DMS53 (cell line): Measurements from ENCODE around the gene DENND2C.
A peak's percentile ranks its signal among the peaks of the same experiment; 100 is the strongest.
"Not testable (repeated sequence)": the region's sequence is repeated elsewhere in the genome, so short reads cannot be mapped to it uniquely, and the experiment has no call there.

ENCODE experiments used
- DNase-seq: peaks from one replicate; lab custom pipeline; 2025; lab: John Stamatoyannopoulos, UW

Gene DENND2C

DNA sequence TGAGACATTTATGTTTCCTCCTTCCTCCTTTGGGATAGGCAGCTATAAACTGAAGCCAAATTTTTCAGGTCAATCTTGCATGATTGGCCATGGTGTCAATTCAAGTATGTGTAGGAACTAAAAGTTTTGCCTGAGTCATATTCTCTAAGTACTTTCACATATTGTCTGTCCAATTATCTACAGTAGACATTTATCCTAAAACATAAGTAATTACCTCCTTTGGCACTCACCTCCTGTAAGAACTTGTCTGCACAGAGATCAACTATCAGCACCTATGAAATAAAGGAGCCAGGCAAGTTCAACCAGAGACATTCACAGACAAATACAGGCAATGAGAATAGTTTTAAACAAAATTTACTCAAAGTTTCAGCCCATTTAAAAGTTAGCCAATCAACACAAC lies 74.2 kb downstream of the DENND2C start:
- no peak for DNase-seq

DNA sequence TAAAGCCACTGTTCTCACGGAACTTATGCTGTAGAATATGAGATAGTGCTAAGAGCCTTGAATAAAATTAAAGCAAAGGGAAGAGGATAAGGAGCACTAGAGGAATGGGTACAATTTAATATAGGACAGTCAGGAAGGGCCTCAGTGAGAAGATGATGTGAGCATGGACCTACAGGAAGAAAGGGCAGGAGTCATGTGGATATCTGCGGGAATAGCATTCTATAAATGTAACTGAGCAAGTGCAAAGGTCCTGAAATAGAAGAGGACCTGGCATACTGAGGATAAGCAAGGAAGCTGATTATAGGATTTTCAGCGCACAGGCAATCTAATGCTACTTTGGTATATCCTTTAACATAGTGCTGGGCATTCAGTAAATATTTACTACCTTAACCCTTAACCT lies 75.8 kb downstream of the DENND2C start:
- no peak for DNase-seq

- no peak for DNase-seq
Measured at GRCh38 chr1:114589122-114589521, 80.7 kb downstream of the DENND2C start.

- no peak for DNase-seq
Measured at GRCh38 chr1:114588196-114588689, 81.6 kb downstream of the DENND2C start.

DNA sequence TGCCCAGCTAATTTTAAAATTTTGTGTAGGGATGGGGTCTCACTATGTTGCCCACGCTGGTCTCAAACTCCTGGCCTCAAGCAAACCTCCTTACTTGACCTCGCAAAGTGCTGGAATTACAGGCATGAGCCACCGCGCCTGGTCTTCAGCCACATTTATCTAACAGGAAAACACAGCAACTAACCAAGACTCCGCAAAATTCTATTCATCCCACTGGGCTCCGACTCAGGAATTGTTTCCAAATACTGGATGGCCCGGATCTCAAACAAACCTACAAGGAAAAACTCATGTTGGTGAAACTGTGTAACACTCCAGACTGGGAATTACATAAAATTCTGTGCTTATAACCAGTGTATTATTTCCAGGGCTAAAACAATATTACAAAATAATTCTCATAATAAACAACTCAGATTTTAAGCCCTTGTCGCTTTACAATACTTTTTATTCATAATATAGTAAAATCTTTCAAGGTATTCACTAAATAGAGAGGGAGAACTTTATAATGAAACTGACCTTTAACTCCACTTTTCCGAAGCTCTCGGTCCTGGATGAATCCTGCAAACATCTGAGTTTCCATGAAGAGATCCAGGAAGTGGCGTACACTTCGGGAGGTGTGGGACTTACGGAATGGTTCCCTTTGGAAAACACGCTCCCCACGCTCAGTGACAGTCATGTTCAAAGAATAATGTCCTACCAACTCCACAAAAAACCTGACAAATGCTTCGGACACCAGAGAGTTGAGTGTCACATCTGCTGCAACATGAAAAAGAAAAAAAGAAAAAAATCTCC lies 82.5 kb downstream of the DENND2C start:
- DNase-seq, result no peak

GRCh38 chr1:114586513-114587047 lies 83.3 kb downstream of the DENND2C start:
- no peak for DNase-seq

- DNase-seq, result no peak
Measured at GRCh38 chr1:114585231-114585630, 84.6 kb downstream of the DENND2C start.

GRCh38 chr1:114581335-114582287 lies 88.2 kb downstream of the DENND2C start, which contains the start of gene BCAS2:
BCAS2 (minus strand) TSS chr1:114581615; CDS start chr1:114581591, 24 bp downstream.
- peak; percentile 99 for DNase-seq

DNA sequence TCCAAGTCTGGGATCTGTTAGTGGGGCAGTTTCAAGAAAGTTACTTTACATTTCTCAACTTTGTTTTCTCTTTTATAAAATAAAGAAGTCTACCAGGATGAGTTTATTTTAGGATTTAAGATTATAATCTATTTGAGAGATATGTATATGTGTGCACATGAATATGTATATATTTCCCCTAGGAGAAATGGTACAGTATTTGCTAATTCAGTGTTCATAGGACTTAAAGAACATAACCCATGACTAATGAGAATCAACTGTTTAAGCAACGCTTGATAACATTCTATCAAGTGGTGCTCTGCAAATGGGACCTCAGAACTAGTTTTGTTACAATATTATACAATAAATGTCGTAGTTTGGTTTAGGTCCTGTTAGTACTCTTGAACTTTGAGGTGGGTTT lies 95.5 kb downstream of the DENND2C start:
- no peak for DNase-seq

GRCh38 chr1:114564141-114564540 lies 105.7 kb downstream of the DENND2C start:
- no peak for DNase-seq

DNA sequence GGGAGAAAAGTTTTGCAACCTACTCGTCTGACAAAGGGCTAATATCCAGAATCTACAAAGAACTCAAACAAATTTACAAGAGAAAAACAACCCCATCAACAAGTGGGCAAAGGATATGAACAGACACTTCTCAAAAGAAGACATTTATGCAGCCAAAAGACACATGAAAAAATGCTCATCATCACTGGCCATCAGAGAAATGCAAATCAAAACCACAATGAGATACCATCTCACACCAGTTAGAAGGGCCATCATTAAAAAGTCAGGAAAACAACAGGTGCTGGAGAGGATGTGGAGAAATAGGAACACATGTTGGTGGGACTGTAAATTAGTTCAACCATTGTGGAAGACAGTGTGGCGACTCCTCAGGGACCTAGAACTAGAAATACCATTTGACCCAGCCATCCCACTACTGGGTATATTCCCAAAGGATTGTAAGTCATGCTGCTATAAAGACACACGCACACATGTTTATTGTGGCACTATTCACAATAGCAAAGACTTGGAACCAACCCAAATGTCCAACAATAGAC lies 106.8 kb downstream of the DENND2C start:
- DNase-seq, result not testable (repeated sequence)

DNA sequence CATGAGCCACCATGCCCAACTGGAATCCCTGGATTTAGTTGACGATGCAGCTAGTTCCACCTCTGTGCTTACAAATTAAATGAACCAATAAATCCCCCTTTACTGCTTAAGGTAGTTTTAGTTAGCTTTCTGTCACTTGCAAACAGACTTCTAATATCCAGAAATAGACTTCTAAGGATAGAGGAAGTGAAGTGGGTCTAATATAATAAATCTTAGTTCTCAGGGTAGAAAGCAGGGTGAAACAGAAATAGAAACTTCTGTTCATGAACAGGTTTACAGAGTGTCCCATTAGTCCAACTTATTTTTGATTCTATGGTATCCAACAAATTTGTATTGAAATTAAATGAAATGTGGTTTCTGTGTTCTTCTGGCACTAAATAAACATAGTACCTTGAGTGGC lies 108.5 kb downstream of the DENND2C start:
- DNase-seq, result no peak

- DNase-seq, result no peak
Measured at GRCh38 chr1:114559356-114559755, 110.5 kb downstream of the DENND2C start.

DNA sequence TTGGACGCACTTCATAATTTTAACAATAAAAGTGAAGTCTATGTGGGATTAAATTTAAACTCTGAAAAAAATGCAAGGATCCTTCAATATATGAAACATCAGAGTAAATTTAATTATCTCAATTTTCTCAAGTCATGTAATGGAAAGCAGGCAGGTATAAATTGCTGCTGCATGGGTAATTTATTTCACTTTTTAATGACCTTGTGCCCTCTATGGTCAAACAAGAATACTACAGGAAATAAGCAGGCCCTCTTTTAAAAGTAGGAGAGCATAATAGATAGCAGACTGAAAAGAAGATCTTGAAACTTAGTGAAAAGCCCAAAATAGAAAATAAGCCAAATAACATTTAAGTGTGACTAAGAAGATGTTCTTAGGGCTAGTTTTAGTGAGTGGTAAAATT lies 111.3 kb downstream of the DENND2C start:
- DNase-seq, result peak; percentile 54

GRCh38 chr1:114554577-114554976 lies 115.3 kb downstream of the DENND2C start:
- DNase-seq, result peak; percentile 40

DNA sequence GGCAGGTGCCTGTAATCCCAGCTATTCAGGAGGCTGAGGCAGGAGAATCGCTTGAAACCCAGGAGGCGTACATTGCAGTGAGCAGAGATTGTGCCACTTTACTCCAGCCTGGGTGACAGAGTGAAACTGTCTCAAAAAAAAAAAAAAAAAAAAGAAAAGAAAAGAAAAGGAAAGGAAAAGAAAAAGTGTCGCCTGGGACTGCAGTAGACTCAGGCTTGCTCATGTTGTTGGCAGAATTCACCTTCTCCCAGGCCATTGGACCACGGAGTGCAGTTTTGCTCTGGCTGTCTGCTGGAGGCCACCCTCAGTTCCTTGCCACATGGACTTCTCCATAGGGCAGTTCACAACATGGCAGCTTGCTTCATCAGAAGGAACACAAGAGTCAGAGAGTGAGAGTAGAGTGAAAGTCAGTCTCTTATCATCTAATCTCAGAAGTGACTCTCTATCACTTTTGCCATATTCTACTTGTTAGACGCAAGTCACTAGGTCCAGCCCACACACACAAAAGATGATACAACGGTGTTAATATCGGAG lies 117.7 kb downstream of the DENND2C start:
- DNase-seq, result no peak

DNA sequence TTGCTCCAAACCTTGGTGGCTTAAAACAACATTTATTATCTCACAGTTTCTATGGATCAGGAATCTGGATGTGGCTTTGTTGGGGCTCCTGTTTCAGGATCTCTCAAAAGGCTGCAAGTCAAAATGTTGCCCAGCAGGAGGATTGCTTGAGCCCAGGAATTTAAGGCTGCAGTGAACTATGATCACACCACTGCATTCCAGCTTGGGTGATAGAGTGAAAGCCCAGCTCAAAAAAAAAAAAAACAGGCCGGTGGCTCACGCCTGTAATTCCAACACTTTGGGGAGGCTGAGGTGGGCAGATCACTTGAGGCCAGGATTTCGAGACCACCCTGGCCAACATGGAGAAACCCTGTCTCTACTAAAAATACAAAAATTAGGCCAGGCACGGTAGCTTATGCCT lies 118.4 kb downstream of the DENND2C start:
- DNase-seq, result no peak

GRCh38 chr1:114550336-114550735 lies 119.5 kb downstream of the DENND2C start:
- DNase-seq, result no peak

DNA sequence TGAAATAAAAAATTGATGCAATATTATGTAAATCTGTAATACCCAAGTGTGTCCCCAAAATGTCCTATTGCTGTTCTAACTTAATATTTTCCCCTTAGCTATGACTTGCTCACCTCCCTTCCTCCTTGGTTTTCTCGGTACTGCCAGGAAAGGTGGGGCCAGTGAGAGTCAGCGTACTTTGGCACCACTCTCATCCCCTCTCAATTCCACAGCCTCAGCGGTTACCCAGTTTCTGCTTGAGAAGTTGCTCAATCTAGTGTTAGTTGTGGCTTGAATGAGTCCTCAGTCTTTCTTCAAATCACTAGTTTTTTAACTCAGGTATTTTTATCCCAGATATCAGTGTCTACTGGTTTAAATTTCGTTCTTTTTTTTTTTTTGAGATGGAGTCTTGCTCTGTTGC lies 120.7 kb downstream of the DENND2C start:
- DNase-seq, result no peak

- DNase-seq, result no peak
Measured at GRCh38 chr1:114547076-114547475, 122.8 kb downstream of the DENND2C start.

DNA sequence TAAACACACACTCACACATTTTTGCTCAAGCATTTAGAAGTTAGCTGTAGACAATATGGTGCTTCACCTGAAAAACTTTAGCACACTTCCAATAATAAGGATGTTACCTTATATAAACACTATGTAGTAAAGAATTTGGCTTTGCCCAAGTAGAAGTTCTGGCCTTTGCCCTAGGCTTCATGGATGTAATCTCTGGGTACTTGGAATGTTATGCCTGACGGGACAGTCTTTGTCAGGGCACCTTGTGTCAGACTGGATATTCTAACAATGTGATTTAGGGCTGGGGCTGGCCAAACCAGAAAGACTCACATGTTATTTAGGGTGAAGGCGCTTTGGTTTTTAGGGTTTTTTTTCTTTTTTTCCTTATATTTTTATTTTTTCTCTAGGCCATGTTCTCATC lies 124.1 kb downstream of the DENND2C start:
- DNase-seq, result no peak

GRCh38 chr1:114545315-114545714 lies 124.5 kb downstream of the DENND2C start:
- no peak for DNase-seq
